Upper lobe of left lung (tissue), 6 donors: ENCODE measurements around the gene LCK. TPM values are rescaled to one million over a fixed set of nuclear protein-coding genes. Genes with fewer than 3 reads are reported as not detected.
"Not testable (repeated sequence)": the region's sequence is repeated elsewhere in the genome, so short reads cannot be mapped to it uniquely, and the experiment has no call there.

Experiments
- ATAC-seq, 2 donors: fragments of 200-7000 bp; cut with Tn5 transposase; one replicate each; pipeline ENCODE4 v1.9.1; 2022; ENCODE audit warnings: mild to moderate bottlenecking in 2 of 2, moderate library complexity in 2 of 2; ENCODE audit not compliant: low FRiP score in 2 of 2
- DNase-seq, 2 donors: peaks; one replicate each; pipeline ENCODE4 v3.0.0-alpha.2; 2019 to 2020
- H3K27ac ChIP-seq, 4 donors: fragments of 200-600 bp; sonication (generic); one replicate each; pipeline ENCODE4 v1.5.1; 2016 to 2019
- H3K27me3 ChIP-seq, 4 donors: fragments of 200-600 bp; sonication (generic); one replicate each; pipeline ENCODE4 v1.5.1; 2017 to 2019
- H3K36me3 ChIP-seq, 4 donors: fragments of 200-600 bp; sonication (generic); one replicate each; pipeline ENCODE4 v1.5.1; 2016 to 2019
- H3K4me1 ChIP-seq, 4 donors: fragments of 200-600 bp; sonication (generic); one replicate each; pipeline ENCODE4 v1.5.1; 2018 to 2019
- H3K4me3 ChIP-seq, 4 donors: fragments of 200-600 bp; sonication (generic); one replicate each; pipeline ENCODE4 v1.5.1; 2017 to 2019; ENCODE audit warnings: mild to moderate bottlenecking in 2 of 4, moderate library complexity in 1 of 4
- H3K9me3 ChIP-seq, 4 donors: fragments of 200-600 bp; sonication (generic); one replicate each; pipeline ENCODE4 v1.5.1; 2018 to 2019
- CTCF ChIP-seq, 6 experiments: fragments of 450-650 bp in 4 of 6; fragments of 200-600 bp in 2 of 6; sonication (generic) in 2 of 6; IDR thresholded peaks; one replicate each; pipeline ENCODE4 v1.5.1; 2016 to 2019; ENCODE audit warnings: antibody characterized with exemption in 6 of 6
- EP300 ChIP-seq, 4 donors: sonication (generic); formaldehyde crosslinking; IDR thresholded peaks; one replicate each; pipeline ENCODE4 v1.5.1; 2017; ENCODE audit warnings: antibody characterized with exemption in 4 of 4, control low read depth in 2 of 4
- POLR2A ChIP-seq, 4 donors: fragments of 450-650 bp; IDR thresholded peaks; one replicate each; pipeline ENCODE4 v1.5.1; 2016 to 2017; ENCODE audit warnings: antibody characterized with exemption in 4 of 4, mild to moderate bottlenecking in 2 of 4
- POLR2AphosphoS5 ChIP-seq, 2 donors: sonication (generic); formaldehyde crosslinking; IDR thresholded peaks; one replicate each; pipeline ENCODE4 v1.5.1; 2017; ENCODE audit warnings: antibody characterized with exemption in 2 of 2
- WGBS, 2 donors: methylation state at CpG; one replicate each; pipeline ENCODE4 v1.1.5; 2017 to 2018; 5-methylcytosine and 5-hydroxymethylcytosine counted together
- total RNA-seq, 6 donors: library from RNA; depleted of rRNA in 4 of 6; stranded (reverse); fragments of >200 nt in 4 of 6; gene quantifications; one replicate each; pipeline versions ENCODE4 v1.1.0 to v1.2.1, GENCODE V29; 2016 to 2021
- donor health status: DM: no; HTN: no; CAD: no; lungs with moderate emphysema.
- donor health status: DM: no; HTN: yes; CAD: no; lungs with severe emphysema.

LCK gene
- total RNA-seq, 6 donors from 2014 or later = 5.1 to 25.1 (median 7.7) TPM

DNA sequence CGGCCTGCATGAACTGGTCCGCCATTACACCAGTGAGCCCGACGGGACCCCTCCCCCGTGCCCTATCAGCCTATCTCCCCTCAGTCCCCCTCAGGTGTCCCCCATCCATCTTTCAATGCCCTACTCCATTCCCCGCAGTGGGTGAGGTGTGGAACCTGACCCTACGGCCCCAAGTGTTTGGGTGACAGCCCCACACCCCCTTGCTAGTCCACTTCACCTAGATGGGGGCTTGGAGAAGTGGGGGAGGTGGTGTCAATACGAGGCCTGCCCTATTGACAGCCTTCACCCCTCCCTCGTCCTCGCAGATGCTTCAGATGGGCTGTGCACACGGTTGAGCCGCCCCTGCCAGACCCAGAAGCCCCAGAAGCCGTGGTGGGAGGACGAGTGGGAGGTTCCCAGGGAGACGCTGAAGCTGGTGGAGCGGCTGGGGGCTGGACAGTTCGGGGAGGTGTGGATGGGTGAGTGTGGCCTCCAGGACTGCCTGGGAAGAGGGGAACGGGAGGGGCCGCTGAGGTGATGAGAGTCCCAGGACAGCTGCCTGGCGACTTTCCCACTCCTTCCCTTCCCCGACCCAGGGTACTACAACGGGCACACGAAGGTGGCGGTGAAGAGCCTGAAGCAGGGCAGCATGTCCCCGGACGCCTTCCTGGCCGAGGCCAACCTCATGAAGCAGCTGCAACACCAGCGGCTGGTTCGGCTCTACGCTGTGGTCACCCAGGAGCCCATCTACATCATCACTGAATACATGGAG, 25.1 kb downstream of the LCK start:
- TF ChIP-seq POLR2AphosphoS5 (IDR thresholded peaks at IDR 0.05) (no peak), CTCF (IDR thresholded peaks at IDR 0.05) (no peak), POLR2A (IDR thresholded peaks at IDR 0.05) (no peak), EP300 (IDR thresholded peaks at IDR 0.05) (no peak)
- peaks cover 0 to 14% (median 0%) of the 10 kb centered on the region in 4 donors for H3K27me3 ChIP-seq
- H3K4me1 ChIP-seq = peaks cover 0 to 6% (median 3%) of the 10 kb centered on the region in 4 donors
- WGBS, 2 donors = 75 to 81% methylated on average over 27 to 30 of the region's 30 CpGs
- no peak overlapping the region for H3K4me3 ChIP-seq
- H3K9me3 ChIP-seq = no peaks in the 10 kb centered on the region
- H3K36me3 ChIP-seq = no peaks in the 10 kb centered on the region
- no peak overlapping the region for H3K27ac ChIP-seq
- ATAC-seq = no peak
- DNase-seq = peak in 1 of 2 donors; percentile 56

DNA sequence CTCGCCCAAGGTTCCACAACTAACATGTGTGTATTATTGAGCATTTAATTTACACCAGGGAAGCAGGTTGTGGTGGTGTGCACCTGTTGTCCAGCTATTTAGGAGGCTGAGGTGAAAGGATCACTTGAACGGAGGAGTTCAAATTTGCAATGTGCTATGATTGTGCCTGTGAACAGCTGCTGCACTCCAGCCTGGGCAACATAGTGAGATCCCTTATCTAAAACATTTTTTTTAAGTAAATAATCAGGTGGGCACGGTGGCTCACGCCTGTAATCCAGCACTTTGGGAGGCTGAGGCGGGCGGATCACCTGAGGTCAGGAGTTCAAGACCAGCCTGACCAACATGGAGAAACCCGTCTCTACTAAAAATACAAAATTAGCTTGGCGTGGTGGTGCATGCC, 33.7 kb downstream of the LCK start:
- H3K27me3 ChIP-seq, H3K27ac ChIP-seq, H3K9me3 ChIP-seq, H3K4me3 ChIP-seq, DNase-seq, H3K36me3 ChIP-seq, ATAC-seq, H3K4me1 ChIP-seq: not testable (repeated sequence)
- WGBS, 2 donors = 92 to 94% methylated on average over 8 of the region's 8 CpGs

DNA sequence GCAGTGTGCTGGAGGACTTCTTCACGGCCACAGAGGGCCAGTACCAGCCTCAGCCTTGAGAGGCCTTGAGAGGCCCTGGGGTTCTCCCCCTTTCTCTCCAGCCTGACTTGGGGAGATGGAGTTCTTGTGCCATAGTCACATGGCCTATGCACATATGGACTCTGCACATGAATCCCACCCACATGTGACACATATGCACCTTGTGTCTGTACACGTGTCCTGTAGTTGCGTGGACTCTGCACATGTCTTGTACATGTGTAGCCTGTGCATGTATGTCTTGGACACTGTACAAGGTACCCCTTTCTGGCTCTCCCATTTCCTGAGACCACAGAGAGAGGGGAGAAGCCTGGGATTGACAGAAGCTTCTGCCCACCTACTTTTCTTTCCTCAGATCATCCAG, 34.6 kb downstream of the LCK start:
- no peaks in the 10 kb centered on the region for H3K9me3 ChIP-seq
- ATAC-seq (no peak), DNase-seq (no peak)
- H3K27me3 ChIP-seq = no peaks in the 10 kb centered on the region
- no peaks in the 10 kb centered on the region for H3K36me3 ChIP-seq
- H3K4me1 ChIP-seq = peaks cover 0 to 7% (median 3%) of the 10 kb centered on the region in 4 donors
- no peak overlapping the region for H3K27ac ChIP-seq
- TF ChIP-seq EP300 (IDR thresholded peaks at IDR 0.05) (no peak), CTCF (IDR thresholded peaks at IDR 0.05) (no peak), POLR2A (IDR thresholded peaks at IDR 0.05) (no peak), POLR2AphosphoS5 (IDR thresholded peaks at IDR 0.05) (no peak)
- no peak overlapping the region for H3K4me3 ChIP-seq
- 90 to 100% methylated on average over 2 to 3 of the region's 3 CpGs for WGBS, 2 donors

DNA sequence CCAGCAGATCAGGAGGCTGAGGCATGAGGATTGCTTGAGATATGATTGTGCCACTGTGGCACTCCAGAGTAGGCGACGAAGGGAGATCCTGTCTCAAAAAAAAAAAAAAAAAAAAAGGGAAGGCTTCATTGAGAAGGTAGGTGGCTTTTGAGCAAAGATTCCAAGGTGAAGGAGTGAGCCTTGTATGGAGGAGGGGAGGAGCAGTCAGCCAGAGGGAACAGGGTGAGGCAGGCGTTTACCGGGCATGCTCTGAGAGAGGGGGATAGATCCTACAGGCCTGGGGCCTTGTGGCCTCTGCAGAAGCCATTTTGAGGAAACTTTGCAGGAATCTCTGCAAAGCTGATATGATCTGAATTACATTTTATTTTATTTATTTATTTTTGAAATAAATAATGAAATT, 35.7 kb downstream of the LCK start:
- no peak for DNase-seq
- Histone ChIP-seq H3K27ac (no peak overlapping the region), H3K36me3 (no peaks in the 10 kb centered on the region), H3K9me3 (no peaks in the 10 kb centered on the region), H3K4me3 (no peak overlapping the region), H3K4me1 (peaks cover 5 to 16% (median 9%) of the 10 kb centered on the region in 4 donors), H3K27me3 (no peaks in the 10 kb centered on the region)
- 92 to 95% methylated on average over 4 of the region's 4 CpGs for WGBS, 2 donors
- ATAC-seq = no peak
- TF ChIP-seq CTCF (IDR thresholded peaks at IDR 0.05) = no peak
- no peak for TF ChIP-seq POLR2AphosphoS5 (IDR thresholded peaks at IDR 0.05)
- no peak for TF ChIP-seq POLR2A (IDR thresholded peaks at IDR 0.05)
- TF ChIP-seq EP300 (IDR thresholded peaks at IDR 0.05) = no peak

GRCh38 chr1:32289256-32289655, 38.2 kb downstream of the LCK start:
- Histone ChIP-seq H3K27ac (no peak overlapping the region), H3K36me3 (no peaks in the 10 kb centered on the region), H3K9me3 (no peaks in the 10 kb centered on the region), H3K4me1 (peaks cover 15 to 30% (median 23%) of the 10 kb centered on the region in 4 donors), H3K27me3 (no peaks in the 10 kb centered on the region), H3K4me3 (no peak overlapping the region)
- TF ChIP-seq POLR2A (IDR thresholded peaks at IDR 0.05) (no peak), CTCF (IDR thresholded peaks at IDR 0.05) (no peak), POLR2AphosphoS5 (IDR thresholded peaks at IDR 0.05) (no peak), EP300 (IDR thresholded peaks at IDR 0.05) (no peak)
- ATAC-seq (no peak), DNase-seq (no peak)
- 90 to 98% methylated on average over 7 of the region's 7 CpGs for WGBS, 2 donors
